GM12892 (cell line): ENCODE data around the gene LRRC53.

Source experiments
- POLR2A ChIP-seq: IDR thresholded peaks from 2 replicates; pipeline ENCODE4 v1.6.1; 2011; ENCODE audit warnings: low read depth, low read length, control low read depth
- POLR2AphosphoS5 ChIP-seq: IDR thresholded peaks from 2 replicates; pipeline ENCODE4 v1.6.1; 2011; ENCODE audit warnings: low read depth, low read length, control low read depth
- TAF1 ChIP-seq: IDR thresholded peaks from 2 replicates; pipeline ENCODE4 v1.6.1; 2011; ENCODE audit warnings: low read depth, mild to moderate bottlenecking, control low read depth, low read length, borderline replicate concordance

DNA sequence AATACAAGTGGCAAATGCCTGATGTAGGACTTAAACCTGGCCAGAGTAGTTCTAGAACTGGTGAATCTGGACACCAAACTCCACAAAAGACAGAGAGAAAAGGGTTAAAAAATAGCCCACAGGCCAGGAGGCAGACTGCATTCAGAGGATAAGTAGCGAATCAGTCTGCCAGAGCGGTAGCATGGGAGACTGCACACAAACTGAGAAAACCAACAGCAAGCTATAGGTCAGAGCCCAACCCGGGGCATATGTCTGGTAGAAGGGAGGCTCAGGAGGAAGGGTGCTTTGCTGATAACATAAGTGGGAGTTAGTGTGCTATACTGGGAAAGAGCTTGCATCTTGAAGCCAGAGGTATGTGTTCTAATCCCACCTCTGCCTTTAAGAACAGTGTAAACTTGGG lies 4.0 kb downstream of the LRRC53 start:
- TF ChIP-seq POLR2AphosphoS5: no peak
- no peak for TF ChIP-seq POLR2A
- no peak for TF ChIP-seq TAF1
